GM12878 (cell line): Measurements from ENCODE around the gene RASGRP3.

Experiments used
- EZH2 ChIP-seq: IDR thresholded peaks from 2 replicates; pipeline ENCODE4 v1.6.1; 2012; ENCODE audit warnings: low read depth, mild to moderate bottlenecking, control low read depth, inconsistent platforms, low read length, borderline replicate concordance; ENCODE audit not compliant: control insufficient read depth
- HCFC1 ChIP-seq: fragments of 150-350 bp; IDR thresholded peaks from 2 replicates; pipeline ENCODE4 v1.6.1; 2014; ENCODE audit warnings: low read length
- NFIC ChIP-seq: IDR thresholded peaks from 2 replicates; pipeline ENCODE4 v1.6.1; 2012; ENCODE audit warnings: low read depth, mild to moderate bottlenecking, inconsistent platforms, low read length, moderate library complexity
- POLR2A ChIP-seq: IDR thresholded peaks from 2 replicates; pipeline ENCODE4 v1.6.1; 2011; ENCODE audit warnings: low read depth, mild to moderate bottlenecking, low read length
- POLR2AphosphoS5 ChIP-seq: IDR thresholded peaks from 2 replicates; pipeline ENCODE4 v1.6.1; 2011; ENCODE audit warnings: mild to moderate bottlenecking, low read length, inconsistent platforms
- RBBP5 ChIP-seq: fragments of 200-600 bp; sonication (generic); conservative IDR thresholded peaks from 2 replicates; pipeline ENCODE4 v1.6.1; 2016
- RFX5 ChIP-seq: IDR thresholded peaks from 2 replicates; pipeline ENCODE4 v1.6.1; 2011; ENCODE audit warnings: low read depth, low read length, improper control_type of control experiment
- SMARCA5 ChIP-seq: fragments of 450-650 bp; IDR thresholded peaks from 2 replicates; pipeline ENCODE4 v1.6.1; 2017; ENCODE audit warnings: mild to moderate bottlenecking
- TF ChIP-seq, protein P1 (sequence below): fragments of 450-650 bp; IDR thresholded peaks from 2 replicates; pipeline ENCODE4 v1.6.1; 2017; ENCODE audit warnings: borderline replicate concordance
- TF ChIP-seq, protein P2 (sequence below), 3 experiments: IDR thresholded peaks in 2 of 3; conservative IDR thresholded peaks in 1 of 3; 2 replicates each; pipeline ENCODE4 v1.5.1; 2011; ENCODE audit warnings: low read depth in 3 of 3, low read length in 3 of 3, mild to moderate bottlenecking in 3 of 3, control low read depth in 2 of 3, moderate library complexity in 2 of 3, inconsistent platforms in 1 of 3, mixed read lengths in 1 of 3; ENCODE audit not compliant: control insufficient read depth in 2 of 3, insufficient read depth in 1 of 3; ENCODE audit errors: extremely low read depth in 1 of 3
- TF ChIP-seq, protein P3 (sequence below): IDR thresholded peaks from 2 replicates; pipeline ENCODE4 v1.6.1; 2011; ENCODE audit warnings: borderline replicate concordance, low read depth, mild to moderate bottlenecking, moderate library complexity, mixed read lengths, low read length; ENCODE audit not compliant: insufficient read depth; ENCODE audit errors: extremely low read length

DNA sequence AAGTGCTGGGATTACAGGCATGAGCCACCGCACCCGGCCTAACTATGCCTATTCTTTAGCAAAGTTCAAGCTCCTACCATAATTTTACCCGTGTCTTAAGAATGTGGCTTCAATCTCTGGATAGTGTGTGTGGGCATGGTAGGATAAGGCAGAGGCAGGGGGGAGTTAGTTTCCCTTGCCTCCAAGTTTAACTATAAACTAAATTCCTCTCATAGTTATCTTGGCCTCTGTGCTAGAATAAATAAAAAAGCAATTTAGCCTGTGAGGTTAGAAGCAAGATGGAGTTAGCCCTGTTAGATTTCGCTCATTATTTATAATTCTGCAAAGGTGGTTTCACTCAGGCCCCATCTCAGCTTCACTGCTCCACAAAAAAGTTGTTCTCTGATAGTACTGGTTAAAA, 129.7 kb downstream of the RASGRP3 start:
- TF ChIP-seq NFIC (no peak), HCFC1 (no peak), RFX5 (no peak), EZH2 (no peak), SMARCA5 (no peak), RBBP5 (no peak), POLR2AphosphoS5 (no peak), POLR2A (no peak)
- TF ChIP-seq, protein P1, sequence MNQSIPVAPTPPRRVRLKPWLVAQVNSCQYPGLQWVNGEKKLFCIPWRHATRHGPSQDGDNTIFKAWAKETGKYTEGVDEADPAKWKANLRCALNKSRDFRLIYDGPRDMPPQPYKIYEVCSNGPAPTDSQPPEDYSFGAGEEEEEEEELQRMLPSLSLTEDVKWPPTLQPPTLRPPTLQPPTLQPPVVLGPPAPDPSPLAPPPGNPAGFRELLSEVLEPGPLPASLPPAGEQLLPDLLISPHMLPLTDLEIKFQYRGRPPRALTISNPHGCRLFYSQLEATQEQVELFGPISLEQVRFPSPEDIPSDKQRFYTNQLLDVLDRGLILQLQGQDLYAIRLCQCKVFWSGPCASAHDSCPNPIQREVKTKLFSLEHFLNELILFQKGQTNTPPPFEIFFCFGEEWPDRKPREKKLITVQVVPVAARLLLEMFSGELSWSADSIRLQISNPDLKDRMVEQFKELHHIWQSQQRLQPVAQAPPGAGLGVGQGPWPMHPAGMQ: no peak
- TF ChIP-seq, protein P2, sequence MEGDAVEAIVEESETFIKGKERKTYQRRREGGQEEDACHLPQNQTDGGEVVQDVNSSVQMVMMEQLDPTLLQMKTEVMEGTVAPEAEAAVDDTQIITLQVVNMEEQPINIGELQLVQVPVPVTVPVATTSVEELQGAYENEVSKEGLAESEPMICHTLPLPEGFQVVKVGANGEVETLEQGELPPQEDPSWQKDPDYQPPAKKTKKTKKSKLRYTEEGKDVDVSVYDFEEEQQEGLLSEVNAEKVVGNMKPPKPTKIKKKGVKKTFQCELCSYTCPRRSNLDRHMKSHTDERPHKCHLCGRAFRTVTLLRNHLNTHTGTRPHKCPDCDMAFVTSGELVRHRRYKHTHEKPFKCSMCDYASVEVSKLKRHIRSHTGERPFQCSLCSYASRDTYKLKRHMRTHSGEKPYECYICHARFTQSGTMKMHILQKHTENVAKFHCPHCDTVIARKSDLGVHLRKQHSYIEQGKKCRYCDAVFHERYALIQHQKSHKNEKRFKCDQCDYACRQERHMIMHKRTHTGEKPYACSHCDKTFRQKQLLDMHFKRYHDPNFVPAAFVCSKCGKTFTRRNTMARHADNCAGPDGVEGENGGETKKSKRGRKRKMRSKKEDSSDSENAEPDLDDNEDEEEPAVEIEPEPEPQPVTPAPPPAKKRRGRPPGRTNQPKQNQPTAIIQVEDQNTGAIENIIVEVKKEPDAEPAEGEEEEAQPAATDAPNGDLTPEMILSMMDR (IDR thresholded peaks at IDR 0.05 in 2 of 3, conservative IDR thresholded peaks at IDR 0.05 in 1 of 3; ENCODE audit: control insufficient read depth in 2 of 3, extremely low read depth in 1 of 3, insufficient read depth in 1 of 3, low read depth in 3 of 3, low read length in 3 of 3): no peak
- TF ChIP-seq, protein P3, sequence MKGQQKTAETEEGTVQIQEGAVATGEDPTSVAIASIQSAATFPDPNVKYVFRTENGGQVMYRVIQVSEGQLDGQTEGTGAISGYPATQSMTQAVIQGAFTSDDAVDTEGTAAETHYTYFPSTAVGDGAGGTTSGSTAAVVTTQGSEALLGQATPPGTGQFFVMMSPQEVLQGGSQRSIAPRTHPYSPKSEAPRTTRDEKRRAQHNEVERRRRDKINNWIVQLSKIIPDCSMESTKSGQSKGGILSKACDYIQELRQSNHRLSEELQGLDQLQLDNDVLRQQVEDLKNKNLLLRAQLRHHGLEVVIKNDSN: no peak
